GM18867 (cell line): ENCODE data around the gene FHAD1.

Experiments
- ATAC-seq: cut with Tn5 transposase; IDR thresholded peaks from one replicate; pipeline ENCODE4 v1.9.1; 2021; ENCODE audit warnings: mild to moderate bottlenecking, moderate library complexity; ENCODE audit not compliant: unreplicated experiment

FHAD1 gene

GRCh38 chr1:15218287-15219279 is 28.4 kb upstream of the FHAD1 start:
- ATAC-seq, result no peak

GRCh38 chr1:15219280-15220023 is 27.6 kb upstream of the FHAD1 start:
- ATAC-seq, result no peak

DNA sequence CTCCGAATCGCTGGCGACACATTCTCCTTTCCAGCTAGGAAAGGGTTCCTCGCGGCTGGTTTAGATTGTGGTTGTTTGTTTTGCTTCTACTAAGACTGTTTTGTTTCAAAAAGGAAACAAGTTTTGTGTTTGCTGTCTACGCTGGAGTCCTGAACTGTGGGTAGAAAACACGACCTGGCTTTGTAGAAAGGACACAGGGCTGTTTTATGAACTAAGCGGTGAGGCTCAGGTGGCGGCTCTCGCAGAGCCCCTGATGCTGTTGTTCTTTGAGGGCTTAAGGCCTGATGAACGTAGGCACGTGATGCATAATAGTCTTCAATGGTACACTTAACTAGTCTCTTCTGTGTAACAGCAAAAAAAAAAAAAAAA is 27.0 kb upstream of the FHAD1 start:
- no peak for ATAC-seq

GRCh38 chr1:15220825-15221431 is 26.1 kb upstream of the FHAD1 start:
- no peak for ATAC-seq

GRCh38 chr1:15222653-15223303 is 24.2 kb upstream of the FHAD1 start:
- ATAC-seq, result no peak

GRCh38 chr1:15224259-15224869 is 22.7 kb upstream of the FHAD1 start:
- no peak for ATAC-seq

GRCh38 chr1:15224974-15225373 is 22.0 kb upstream of the FHAD1 start:
- no peak for ATAC-seq

GRCh38 chr1:15225461-15225860 is 21.6 kb upstream of the FHAD1 start:
- ATAC-seq, result no peak

GRCh38 chr1:15226388-15227255 is 20.4 kb upstream of the FHAD1 start:
- ATAC-seq, result no peak

GRCh38 chr1:15229707-15230131 is 17.3 kb upstream of the FHAD1 start:
- no peak for ATAC-seq

DNA sequence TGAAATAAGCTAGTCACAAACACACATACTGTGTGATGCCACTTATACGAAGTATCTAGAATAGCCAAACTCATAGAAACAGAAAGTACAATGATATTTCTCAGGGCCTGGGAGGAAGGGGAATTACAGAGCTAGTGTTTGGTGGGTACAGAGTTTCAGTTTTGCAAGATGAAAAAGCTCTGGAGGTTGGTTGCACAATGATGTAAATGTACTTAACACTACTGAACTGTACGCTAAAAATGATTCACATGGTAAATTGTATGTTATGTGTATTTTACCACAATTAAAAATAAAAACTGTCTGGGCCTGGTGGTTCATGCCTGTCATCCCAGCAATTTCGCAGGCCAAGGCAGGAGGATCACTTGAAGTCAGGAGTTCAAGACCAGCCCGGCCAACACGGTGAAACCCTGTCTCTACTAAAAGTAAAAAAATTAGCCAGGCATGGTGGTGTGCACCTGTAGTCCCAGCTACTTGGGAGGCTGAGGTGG is 15.3 kb upstream of the FHAD1 start:
- ATAC-seq, result peak; percentile 88

- no peak for ATAC-seq
Measured at GRCh38 chr1:15233689-15234088, 13.3 kb upstream of the FHAD1 start.

- ATAC-seq, result no peak
Measured at GRCh38 chr1:15236321-15236721, 10.7 kb upstream of the FHAD1 start.

DNA sequence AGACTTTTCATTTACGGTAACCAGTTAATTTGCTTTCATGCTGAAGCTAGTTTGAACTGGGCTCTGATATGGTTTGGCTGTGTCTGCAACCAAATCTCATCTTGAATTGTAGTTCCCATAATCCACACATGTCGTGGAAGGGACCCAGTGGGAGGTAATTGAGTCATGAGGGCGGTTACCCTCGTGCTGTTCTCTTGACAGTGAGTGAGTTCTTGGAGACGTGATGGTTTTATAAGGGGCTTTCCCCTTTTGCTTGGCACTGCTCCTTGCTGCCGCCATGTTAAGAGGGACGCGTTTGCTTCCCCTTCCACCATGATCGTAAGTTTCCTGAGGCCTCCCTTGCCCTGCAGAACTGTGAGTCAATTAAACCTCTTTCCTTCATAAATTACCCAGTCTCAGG is 10.3 kb upstream of the FHAD1 start:
- no peak for ATAC-seq

DNA sequence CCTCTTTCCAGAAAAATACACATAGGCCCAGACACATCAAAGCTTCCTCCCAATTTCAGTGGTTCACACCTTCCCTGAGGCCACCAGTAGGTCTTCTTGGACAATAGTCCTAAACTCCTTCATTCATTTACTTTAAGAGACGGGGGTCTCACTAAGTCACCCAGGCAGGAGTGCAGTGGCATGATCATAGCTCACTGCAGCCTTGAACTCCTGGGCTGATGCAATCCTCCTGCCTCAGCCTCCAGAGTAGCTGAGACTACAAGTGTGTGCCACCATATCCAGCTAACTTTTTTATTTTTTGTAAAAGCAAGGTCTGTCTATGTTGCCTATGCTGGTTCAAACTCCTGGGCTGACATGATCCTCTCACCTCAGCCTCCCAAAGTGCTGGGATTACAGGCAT is 8.2 kb upstream of the FHAD1 start:
- no peak for ATAC-seq

DNA sequence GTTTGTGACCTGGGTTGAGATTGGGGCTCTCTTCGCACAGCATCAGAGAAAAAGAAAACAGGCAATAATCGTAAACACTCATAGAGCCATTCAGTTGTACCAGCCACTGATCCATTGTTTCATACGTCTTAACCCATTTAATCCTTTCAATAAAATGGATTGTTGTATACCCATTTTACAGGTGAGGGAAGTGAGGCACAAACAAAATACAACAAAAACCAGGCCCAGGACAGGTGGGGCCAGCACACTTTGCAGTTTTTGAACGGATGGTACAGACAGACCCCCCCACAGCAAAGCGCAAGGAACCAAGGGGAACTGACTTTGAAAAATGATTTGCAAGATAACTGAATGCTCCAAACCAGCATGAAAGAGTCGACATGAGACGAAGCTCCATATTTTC is 4.3 kb upstream of the FHAD1 start:
- ATAC-seq, result no peak

- no peak for ATAC-seq
Measured at GRCh38 chr1:15243275-15244043, 3.6 kb upstream of the FHAD1 start.

GRCh38 chr1:15244813-15245212 is 2.2 kb upstream of the FHAD1 start:
- no peak for ATAC-seq
